Upper lobe of right lung (tissue), 1 donor: Measurements from ENCODE around the gene KRTAP1-1. TPM values are rescaled to one million over a fixed set of nuclear protein-coding genes. Genes with fewer than 3 reads are reported as not detected.

Source experiments
- ATAC-seq: fragments of 200-7000 bp; cut with Tn5 transposase; one replicate; pipeline ENCODE4 v1.9.1; 2020; ENCODE audit warnings: mild to moderate bottlenecking, moderate library complexity
- DNase-seq: peaks from one replicate; pipeline ENCODE4 v3.0.0-alpha.2; 2020
- H3K27ac ChIP-seq: fragments of 200-600 bp; one replicate; pipeline ENCODE4 v1.8.0; 2022
- H3K27me3 ChIP-seq: fragments of 200-600 bp; one replicate; pipeline ENCODE4 v1.8.0; 2022; ENCODE audit warnings: mild to moderate bottlenecking
- H3K36me3 ChIP-seq: fragments of 200-600 bp; one replicate; pipeline ENCODE4 v1.8.0; 2022
- H3K4me1 ChIP-seq: fragments of 200-600 bp; one replicate; pipeline ENCODE4 v1.8.0; 2022
- H3K4me3 ChIP-seq: fragments of 200-600 bp; one replicate; pipeline ENCODE4 v1.8.0; 2022; ENCODE audit warnings: mild to moderate bottlenecking
- H3K9me3 ChIP-seq: fragments of 200-600 bp; one replicate; pipeline ENCODE4 v1.8.0; 2022
- CTCF ChIP-seq: fragments of 200-600 bp; IDR thresholded peaks from one replicate; pipeline ENCODE4 v1.8.0; 2022; ENCODE audit warnings: antibody characterized with exemption
- intact Hi-C: fragments of 100-400 bp; cut with DNase I; formaldehyde crosslinking; loops from one replicate; pipeline ENCODE4 v1.11.0; 2022
- total RNA-seq: library from RNA; stranded (reverse); fragmentation: NEBNext Ultra II Directional; extraction: Animal tissue kit (Norgen Biotek cat#: 25700); gene quantifications from one replicate; pipeline ENCODE4 v1.2.1, GENCODE V29; 2021
- donor health status: DM: no; HTN: yes; CAD: no; lungs with severe emphysema.

KRTAP1-1 gene
- total RNA-seq, 1 donor from 2014 or later = not detected

- Histone ChIP-seq H3K27ac (no peak overlapping the region), H3K36me3 (no peaks in the 10 kb centered on the region), H3K9me3 (no peaks in the 10 kb centered on the region), H3K27me3 (no peaks in the 10 kb centered on the region), H3K4me1 (no peaks in the 10 kb centered on the region), H3K4me3 (no peak overlapping the region)
- no peak for TF ChIP-seq CTCF
- no peak for DNase-seq
- ATAC-seq = no peak
- intact Hi-C loops = no loop called here
Measured at GRCh38 chr17:41013181-41013580, 28.1 kb downstream of the KRTAP1-1 start.

GRCh38 chr17:41012326-41013120 is 28.7 kb downstream of the KRTAP1-1 start:
- H3K36me3 ChIP-seq = no peaks in the 10 kb centered on the region
- H3K4me3 ChIP-seq = no peak overlapping the region
- intact Hi-C loops = no loop called here
- H3K9me3 ChIP-seq = no peaks in the 10 kb centered on the region
- H3K4me1 ChIP-seq = no peaks in the 10 kb centered on the region
- ATAC-seq = no peak
- no peaks in the 10 kb centered on the region for H3K27me3 ChIP-seq
- no peak overlapping the region for H3K27ac ChIP-seq
- no peak for TF ChIP-seq CTCF
- DNase-seq = no peak

GRCh38 chr17:41010441-41010840 is 30.8 kb downstream of the KRTAP1-1 start:
- H3K27me3 ChIP-seq = no peaks in the 10 kb centered on the region
- H3K36me3 ChIP-seq = no peaks in the 10 kb centered on the region
- DNase-seq (no peak), ATAC-seq (no peak)
- H3K27ac ChIP-seq = no peak overlapping the region
- H3K4me3 ChIP-seq = no peak overlapping the region
- TF ChIP-seq CTCF = no peak
- intact Hi-C loops = no loop called here
- no peaks in the 10 kb centered on the region for H3K9me3 ChIP-seq
- no peaks in the 10 kb centered on the region for H3K4me1 ChIP-seq

- intact Hi-C loops = no loop called here
- Histone ChIP-seq H3K4me1 (no peaks in the 10 kb centered on the region), H3K9me3 (no peaks in the 10 kb centered on the region), H3K4me3 (no peak overlapping the region), H3K36me3 (no peaks in the 10 kb centered on the region), H3K27me3 (no peaks in the 10 kb centered on the region), H3K27ac (no peak overlapping the region)
- TF ChIP-seq CTCF = no peak
- no peak for ATAC-seq
- no peak for DNase-seq
Measured at GRCh38 chr17:41009936-41010335, 31.3 kb downstream of the KRTAP1-1 start.

GRCh38 chr17:41009301-41009760 is 31.9 kb downstream of the KRTAP1-1 start:
- H3K4me3 ChIP-seq = no peak overlapping the region
- no peak overlapping the region for H3K27ac ChIP-seq
- no peaks in the 10 kb centered on the region for H3K4me1 ChIP-seq
- ATAC-seq = peak; percentile 69
- no peaks in the 10 kb centered on the region for H3K9me3 ChIP-seq
- H3K27me3 ChIP-seq = no peaks in the 10 kb centered on the region
- intact Hi-C loops = no loop called here
- no peaks in the 10 kb centered on the region for H3K36me3 ChIP-seq
- no peak for TF ChIP-seq CTCF
- DNase-seq = no peak
